ENCODE results near the gene MYD88.

MYD88 gene

GRCh38 chr3:38138349-38139190, at the start of gene MYD88:
Gene MYD88 (plus strand): TSS chr3:38138661. CDS start chr3:38138701, 40 bp downstream.
- Mint-ChIP-seq H3K27ac (peak within 1 kb of the TSS; percentile 94), H3K27me3 (no peaks in the 10 kb centered on the region), H3K9me3 (no peaks in the 10 kb centered on the region), H3K4me3 (peak within 1 kb of the TSS; percentile 92), H3K36me3 (peaks cover 16% of the 10 kb centered on the region), H3K4me1 (peaks cover 52% of the 10 kb centered on the region)
- ATAC-seq (ENCODE audit: low read depth) (peak; percentile 66), DNase-seq (ENCODE audit: low spot score in 2 of 2) (peak; percentile 79 to 85)

GRCh38 chr3:38089163-38089562, 49.3 kb upstream of the MYD88 start:
- H3K27me3 Mint-ChIP-seq, result peaks cover 2% of the 10 kb centered on the region
- H3K36me3 Mint-ChIP-seq, result peaks cover 2% of the 10 kb centered on the region
- no peak overlapping the region for H3K27ac Mint-ChIP-seq
- ATAC-seq (ENCODE audit: low read depth) (no peak), DNase-seq (ENCODE audit: low spot score in 2 of 2) (no peak)
- H3K4me3 Mint-ChIP-seq, result no peak overlapping the region
- H3K4me1 Mint-ChIP-seq, result peaks cover 7% of the 10 kb centered on the region
- peaks cover 2% of the 10 kb centered on the region for H3K9me3 Mint-ChIP-seq

- DNase-seq (ENCODE audit: low spot score in 2 of 2) (no peak), ATAC-seq (ENCODE audit: low read depth) (no peak)
- no peak overlapping the region for H3K27ac Mint-ChIP-seq
- peaks cover 7% of the 10 kb centered on the region for H3K4me1 Mint-ChIP-seq
- no peaks in the 10 kb centered on the region for H3K9me3 Mint-ChIP-seq
- peaks cover 11% of the 10 kb centered on the region for H3K27me3 Mint-ChIP-seq
- H3K36me3 Mint-ChIP-seq, result no peaks in the 10 kb centered on the region
- no peak overlapping the region for H3K4me3 Mint-ChIP-seq
Observed at GRCh38 chr3:38090453-38090852, 48.0 kb upstream of the MYD88 start.

GRCh38 chr3:38094999-38095398, 43.5 kb upstream of the MYD88 start:
- Mint-ChIP-seq H3K4me3 (no peak overlapping the region), H3K36me3 (no peaks in the 10 kb centered on the region), H3K4me1 (peaks cover 7% of the 10 kb centered on the region), H3K9me3 (no peaks in the 10 kb centered on the region), H3K27me3 (peaks cover 16% of the 10 kb centered on the region), H3K27ac (no peak overlapping the region)
- no peak for DNase-seq (ENCODE audit: low spot score in 2 of 2)
- ATAC-seq (ENCODE audit: low read depth), result no peak

- Mint-ChIP-seq H3K36me3 (no peaks in the 10 kb centered on the region), H3K27me3 (peaks cover 16% of the 10 kb centered on the region), H3K9me3 (no peaks in the 10 kb centered on the region), H3K4me3 (no peak overlapping the region), H3K4me1 (peaks cover 7% of the 10 kb centered on the region), H3K27ac (no peak overlapping the region)
- ATAC-seq (ENCODE audit: low read depth) (no peak), DNase-seq (ENCODE audit: low spot score in 2 of 2) (no peak)
Observed at GRCh38 chr3:38095669-38096483, 42.6 kb upstream of the MYD88 start.

GRCh38 chr3:38097446-38098375, 40.8 kb upstream of the MYD88 start:
- no peak for DNase-seq (ENCODE audit: low spot score in 2 of 2)

GRCh38 chr3:38098376-38098723, 40.1 kb upstream of the MYD88 start:
- no peaks in the 10 kb centered on the region for H3K36me3 Mint-ChIP-seq
- no peak overlapping the region for H3K27ac Mint-ChIP-seq
- H3K9me3 Mint-ChIP-seq, result no peaks in the 10 kb centered on the region
- H3K27me3 Mint-ChIP-seq, result peaks cover 14% of the 10 kb centered on the region
- no peak for ATAC-seq (ENCODE audit: low read depth)
- peaks cover 12% of the 10 kb centered on the region for H3K4me1 Mint-ChIP-seq
- H3K4me3 Mint-ChIP-seq, result no peak overlapping the region
- DNase-seq (ENCODE audit: low spot score in 2 of 2), result no peak

More at GRCh38 chr3:38097446-38098375, 40.8 kb upstream of the MYD88 start:
- H3K27me3 Mint-ChIP-seq, result peaks cover 16% of the 10 kb centered on the region
- H3K27ac Mint-ChIP-seq, result no peak overlapping the region
- no peaks in the 10 kb centered on the region for H3K9me3 Mint-ChIP-seq
- H3K36me3 Mint-ChIP-seq, result no peaks in the 10 kb centered on the region
- H3K4me1 Mint-ChIP-seq, result peaks cover 10% of the 10 kb centered on the region
- H3K4me3 Mint-ChIP-seq, result no peak overlapping the region
- no peak for ATAC-seq (ENCODE audit: low read depth)

- no peak for ATAC-seq (ENCODE audit: low read depth)
- no peak for DNase-seq (ENCODE audit: low spot score in 2 of 2)
- Mint-ChIP-seq H3K4me3 (no peak overlapping the region), H3K27me3 (peaks cover 13% of the 10 kb centered on the region), H3K36me3 (peaks cover 2% of the 10 kb centered on the region), H3K4me1 (peaks cover 12% of the 10 kb centered on the region), H3K27ac (no peak overlapping the region), H3K9me3 (peaks cover 2% of the 10 kb centered on the region)
Observed at GRCh38 chr3:38099518-38099917, 38.9 kb upstream of the MYD88 start.

GRCh38 chr3:38100498-38100897, 38.0 kb upstream of the MYD88 start:
- Mint-ChIP-seq H3K27me3 (peaks cover 5% of the 10 kb centered on the region), H3K4me3 (no peak overlapping the region), H3K27ac (no peak overlapping the region), H3K36me3 (peaks cover 7% of the 10 kb centered on the region), H3K4me1 (peaks cover 12% of the 10 kb centered on the region), H3K9me3 (peaks cover 11% of the 10 kb centered on the region)
- no peak for DNase-seq (ENCODE audit: low spot score in 2 of 2)
- ATAC-seq (ENCODE audit: low read depth), result no peak

GRCh38 chr3:38101811-38102443, 36.5 kb upstream of the MYD88 start:
- no peak overlapping the region for H3K4me3 Mint-ChIP-seq
- H3K36me3 Mint-ChIP-seq, result peaks cover 10% of the 10 kb centered on the region
- H3K27me3 Mint-ChIP-seq, result peaks cover 8% of the 10 kb centered on the region
- H3K9me3 Mint-ChIP-seq, result peaks cover 14% of the 10 kb centered on the region
- ATAC-seq (ENCODE audit: low read depth), result no peak
- peaks cover 12% of the 10 kb centered on the region for H3K4me1 Mint-ChIP-seq
- H3K27ac Mint-ChIP-seq, result peak overlapping the region; percentile 19
- no peak for DNase-seq (ENCODE audit: low spot score in 2 of 2)

- peaks cover 10% of the 10 kb centered on the region for H3K36me3 Mint-ChIP-seq
- peaks cover 14% of the 10 kb centered on the region for H3K9me3 Mint-ChIP-seq
- peak overlapping the region; percentile 19 for H3K27ac Mint-ChIP-seq
- no peak overlapping the region for H3K4me3 Mint-ChIP-seq
- peak; percentile 27 for ATAC-seq (ENCODE audit: low read depth)
- H3K27me3 Mint-ChIP-seq, result peaks cover 7% of the 10 kb centered on the region
- DNase-seq (ENCODE audit: low spot score in 2 of 2), result no peak
- peaks cover 12% of the 10 kb centered on the region for H3K4me1 Mint-ChIP-seq
Observed at GRCh38 chr3:38102444-38102814, 36.0 kb upstream of the MYD88 start.

GRCh38 chr3:38105525-38105924, 32.9 kb upstream of the MYD88 start:
- Mint-ChIP-seq H3K36me3 (peaks cover 10% of the 10 kb centered on the region), H3K4me1 (peaks cover 12% of the 10 kb centered on the region), H3K27ac (no peak overlapping the region), H3K4me3 (no peak overlapping the region), H3K9me3 (peaks cover 14% of the 10 kb centered on the region), H3K27me3 (peaks cover 4% of the 10 kb centered on the region)
- ATAC-seq (ENCODE audit: low read depth), result no peak
- DNase-seq (ENCODE audit: low spot score in 2 of 2), result no peak

GRCh38 chr3:38107911-38108648, 30.4 kb upstream of the MYD88 start:
- Mint-ChIP-seq H3K9me3 (peaks cover 14% of the 10 kb centered on the region), H3K4me1 (peaks cover 2% of the 10 kb centered on the region), H3K4me3 (no peak overlapping the region), H3K36me3 (peaks cover 10% of the 10 kb centered on the region), H3K27me3 (peaks cover 4% of the 10 kb centered on the region), H3K27ac (no peak overlapping the region)
- ATAC-seq (ENCODE audit: low read depth) (no peak), DNase-seq (ENCODE audit: low spot score in 2 of 2) (no peak)
